ENCODE results near the gene WDR88.

DNA sequence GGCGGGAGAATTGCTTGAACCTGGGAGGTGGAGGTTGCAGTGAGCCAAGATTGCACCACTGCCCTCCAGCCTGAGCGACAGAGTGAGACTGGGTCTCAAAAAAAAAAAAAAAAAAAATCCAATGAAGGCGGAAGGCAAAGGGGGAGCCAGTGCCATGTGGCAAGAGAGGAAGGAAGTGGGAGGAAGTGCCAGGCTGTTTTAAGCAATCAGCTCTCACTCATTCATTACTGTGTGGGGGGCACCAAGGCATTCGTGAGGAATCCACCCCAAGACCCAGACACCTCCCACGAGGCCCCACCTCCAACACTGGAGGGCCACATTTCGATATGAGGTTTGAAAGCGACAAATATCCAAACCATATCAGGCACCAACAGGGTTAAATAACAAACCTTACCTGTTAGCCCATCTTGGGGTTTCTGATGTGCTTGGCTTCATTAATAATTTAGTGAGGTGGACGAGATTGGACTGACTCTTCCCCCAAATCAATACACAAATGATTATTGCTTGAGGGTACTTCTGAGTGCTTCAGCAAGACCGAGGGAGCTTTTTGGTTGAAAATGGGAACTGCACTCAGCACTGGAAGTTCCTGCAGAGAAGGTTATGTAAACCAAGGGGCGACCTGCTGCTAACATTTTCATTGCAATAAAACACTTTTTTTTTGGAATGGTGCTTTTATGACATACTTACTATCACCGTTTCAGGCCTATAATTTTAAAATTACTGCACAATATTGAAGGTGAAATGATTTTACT is 54.7 kb downstream of the WDR88 start:
- TF ChIP-seq CTCF (IDR thresholded peaks at IDR 0.05) (no peak), EP300 (IDR thresholded peaks at IDR 0.05) (no peak)
